Mesodermal cell (in vitro differentiated cells): Measurements from ENCODE around the gene ATP6V0E1.

Experiments
- H3K27ac ChIP-seq: 2 replicates; pipeline ENCODE4 v1.7.0; 2013; ENCODE audit warnings: mild to moderate bottlenecking, low read depth, low read length, moderate library complexity; ENCODE audit not compliant: severe bottlenecking
- H3K36me3 ChIP-seq: 2 replicates; pipeline ENCODE4 v1.7.1; 2013; ENCODE audit warnings: mild to moderate bottlenecking, low read length, moderate library complexity; ENCODE audit not compliant: control insufficient read depth, insufficient read depth
- H3K4me1 ChIP-seq: one replicate; pipeline ENCODE4 v1.7.1; 2013; ENCODE audit warnings: mild to moderate bottlenecking, low read length; ENCODE audit not compliant: insufficient read depth, control insufficient read depth, poor library complexity, severe bottlenecking
- H3K4me3 ChIP-seq: 2 replicates; pipeline ENCODE4 v1.7.0; 2013; ENCODE audit warnings: low read length, control low read depth, mild to moderate bottlenecking; ENCODE audit not compliant: insufficient read depth, poor library complexity, severe bottlenecking; ENCODE audit errors: extremely low read depth
- H3K9me3 ChIP-seq: 2 replicates; pipeline ENCODE4 v1.7.1; 2013; ENCODE audit warnings: mild to moderate bottlenecking, low read length, moderate library complexity; ENCODE audit not compliant: control insufficient read depth
- WGBS, 2 experiments: methylation state at CpG; one replicate each; pipeline ENCODE4 v1.1.5; 2013; ENCODE audit warnings: missing lambda C conversion rate in 2 of 2; ENCODE audit not compliant: insufficient coverage in 2 of 2; 5-methylcytosine and 5-hydroxymethylcytosine counted together

The ATP6V0E1 gene

GRCh38 chr5:172956936-172957335 is 26.6 kb upstream of the ATP6V0E1 start:
- Histone ChIP-seq H3K36me3 (peaks cover 11% of the 10 kb centered on the region), H3K27ac (no peak overlapping the region), H3K9me3 (no peaks in the 10 kb centered on the region), H3K4me1 (peaks cover 37% of the 10 kb centered on the region), H3K4me3 (no peak overlapping the region)
- 94 to 96% methylated on average over 2 to 3 of the region's 4 CpGs for WGBS, 2 experiments

- Histone ChIP-seq H3K4me1 (peaks cover 34% of the 10 kb centered on the region), H3K36me3 (peaks cover 14% of the 10 kb centered on the region), H3K9me3 (no peaks in the 10 kb centered on the region), H3K27ac (no peak overlapping the region), H3K4me3 (no peak overlapping the region)
- WGBS, 2 experiments, result 93% methylated on average over 4 to 5 of the region's 5 CpGs
Observed at GRCh38 chr5:172957458-172957857, 26.1 kb upstream of the ATP6V0E1 start.

GRCh38 chr5:172958331-172959046 is 25.1 kb upstream of the ATP6V0E1 start:
- H3K9me3 ChIP-seq, result no peaks in the 10 kb centered on the region
- peak overlapping the region; percentile 67 for H3K27ac ChIP-seq
- peaks cover 30% of the 10 kb centered on the region for H3K4me1 ChIP-seq
- peaks cover 22% of the 10 kb centered on the region for H3K36me3 ChIP-seq
- WGBS, 2 experiments, result 17 to 18% methylated on average over 24 to 38 of the region's 54 CpGs
- peak overlapping the region; percentile 99 for H3K4me3 ChIP-seq

GRCh38 chr5:172959824-172960799 is 23.5 kb upstream of the ATP6V0E1 start:
- peaks cover 22% of the 10 kb centered on the region for H3K4me1 ChIP-seq
- WGBS, 2 experiments, result 19 to 21% methylated on average over 19 to 21 of the region's 28 CpGs
- H3K9me3 ChIP-seq, result no peaks in the 10 kb centered on the region
- peaks cover 35% of the 10 kb centered on the region for H3K36me3 ChIP-seq
- H3K4me3 ChIP-seq, result peak overlapping the region; percentile 99
- peak overlapping the region; percentile 67 for H3K27ac ChIP-seq

GRCh38 chr5:172969921-172970320 is 13.7 kb upstream of the ATP6V0E1 start:
- WGBS, 2 experiments, result 94 to 100% methylated on average over 2 of the region's 2 CpGs
- no peak overlapping the region for H3K27ac ChIP-seq
- H3K36me3 ChIP-seq, result peaks cover 32% of the 10 kb centered on the region
- no peak overlapping the region for H3K4me3 ChIP-seq
- no peaks in the 10 kb centered on the region for H3K9me3 ChIP-seq
- no peaks in the 10 kb centered on the region for H3K4me1 ChIP-seq

GRCh38 chr5:172971482-172971881 is 12.1 kb upstream of the ATP6V0E1 start:
- Histone ChIP-seq H3K9me3 (no peaks in the 10 kb centered on the region), H3K4me1 (no peaks in the 10 kb centered on the region), H3K27ac (no peak overlapping the region), H3K36me3 (peaks cover 23% of the 10 kb centered on the region), H3K4me3 (no peak overlapping the region)
- WGBS, 2 experiments, result 100% methylated on average over 1 of the region's 3 CpGs; no CpG with 5 or more reads in 1 of the 2 experiments

GRCh38 chr5:172972552-172972951 is 11.0 kb upstream of the ATP6V0E1 start:
- no peak overlapping the region for H3K27ac ChIP-seq
- no peaks in the 10 kb centered on the region for H3K9me3 ChIP-seq
- peaks cover 23% of the 10 kb centered on the region for H3K36me3 ChIP-seq
- WGBS, 2 experiments, result 92 to 97% methylated on average over 2 to 3 of the region's 5 CpGs
- H3K4me1 ChIP-seq, result no peaks in the 10 kb centered on the region
- no peak overlapping the region for H3K4me3 ChIP-seq

GRCh38 chr5:172973127-172973916 is 10.2 kb upstream of the ATP6V0E1 start:
- Histone ChIP-seq H3K36me3 (peaks cover 18% of the 10 kb centered on the region), H3K27ac (no peak overlapping the region), H3K4me1 (no peaks in the 10 kb centered on the region), H3K4me3 (no peak overlapping the region), H3K9me3 (no peaks in the 10 kb centered on the region)
- WGBS, 2 experiments, result 87 to 93% methylated on average over 3 of the region's 3 CpGs

- Histone ChIP-seq H3K36me3 (peaks cover 13% of the 10 kb centered on the region), H3K4me3 (no peak overlapping the region), H3K27ac (no peak overlapping the region), H3K4me1 (no peaks in the 10 kb centered on the region), H3K9me3 (no peaks in the 10 kb centered on the region)
- 81 to 89% methylated on average over 6 to 7 of the region's 8 CpGs for WGBS, 2 experiments
Observed at GRCh38 chr5:172973931-172974330, 9.6 kb upstream of the ATP6V0E1 start.

GRCh38 chr5:172975289-172975688 is 8.3 kb upstream of the ATP6V0E1 start:
- H3K27ac ChIP-seq, result no peak overlapping the region
- no peaks in the 10 kb centered on the region for H3K9me3 ChIP-seq
- H3K4me3 ChIP-seq, result no peak overlapping the region
- no peaks in the 10 kb centered on the region for H3K4me1 ChIP-seq
- H3K36me3 ChIP-seq, result peaks cover 1% of the 10 kb centered on the region
- WGBS, 2 experiments, result 95% methylated on average over 6 of the region's 11 CpGs; no CpG with 5 or more reads in 1 of the 2 experiments
